Gastrocnemius medialis (tissue), 4 donors: Measurements from ENCODE around the gene MAD2L1BP.

ENCODE experiments used
- POLR2A ChIP-seq, 2 donors: fragments of 450-650 bp; IDR thresholded peaks; one replicate each; pipeline ENCODE4 v1.6.1; 2017; ENCODE audit warnings: antibody characterized with exemption in 2 of 2, mild to moderate bottlenecking in 2 of 2, moderate library complexity in 2 of 2
- TF ChIP-seq, protein P1 (sequence below), 5 experiments: fragments of 450-650 bp in 3 of 5; fragments of 200-600 bp in 2 of 5; sonication (generic) in 2 of 5; IDR thresholded peaks in 4 of 5; conservative IDR thresholded peaks in 1 of 5; 1 replicate in 4 of 5; 2 replicates in 1 of 5; pipeline ENCODE4 v1.5.1; 2016 to 2019; ENCODE audit warnings: antibody characterized with exemption in 5 of 5, mild to moderate bottlenecking in 3 of 5, moderate library complexity in 3 of 5

DNA sequence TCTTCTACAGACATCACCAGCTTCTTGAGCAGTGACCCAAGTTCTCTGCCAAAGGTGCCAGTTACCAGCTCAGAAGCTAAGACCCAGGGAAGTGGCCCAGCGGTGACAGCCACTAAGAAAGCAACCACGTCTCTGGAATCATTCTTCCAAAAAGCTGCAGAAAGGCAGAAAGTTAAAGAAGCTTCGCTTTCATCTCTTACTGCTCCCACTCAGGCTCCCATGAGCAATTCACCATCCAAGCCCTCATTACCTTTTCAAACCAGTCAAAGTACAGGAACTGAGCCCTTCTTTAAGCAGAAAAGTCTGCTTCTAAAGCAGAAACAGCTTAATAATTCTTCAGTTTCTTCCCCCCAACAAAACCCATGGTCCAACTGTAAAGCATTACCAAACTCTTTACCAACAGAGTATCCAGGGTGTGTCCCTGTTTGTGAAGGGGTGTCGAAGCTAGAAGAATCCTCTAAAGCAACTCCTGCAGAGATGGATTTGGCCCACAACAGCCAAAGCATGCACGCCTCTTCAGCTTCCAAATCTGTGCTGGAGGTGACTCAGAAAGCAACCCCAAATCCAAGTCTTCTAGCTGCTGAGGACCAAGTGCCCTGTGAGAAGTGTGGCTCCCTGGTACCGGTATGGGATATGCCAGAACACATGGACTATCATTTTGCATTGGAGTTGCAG lies 21.8 kb upstream of the MAD2L1BP start:
- TF ChIP-seq, protein P1, sequence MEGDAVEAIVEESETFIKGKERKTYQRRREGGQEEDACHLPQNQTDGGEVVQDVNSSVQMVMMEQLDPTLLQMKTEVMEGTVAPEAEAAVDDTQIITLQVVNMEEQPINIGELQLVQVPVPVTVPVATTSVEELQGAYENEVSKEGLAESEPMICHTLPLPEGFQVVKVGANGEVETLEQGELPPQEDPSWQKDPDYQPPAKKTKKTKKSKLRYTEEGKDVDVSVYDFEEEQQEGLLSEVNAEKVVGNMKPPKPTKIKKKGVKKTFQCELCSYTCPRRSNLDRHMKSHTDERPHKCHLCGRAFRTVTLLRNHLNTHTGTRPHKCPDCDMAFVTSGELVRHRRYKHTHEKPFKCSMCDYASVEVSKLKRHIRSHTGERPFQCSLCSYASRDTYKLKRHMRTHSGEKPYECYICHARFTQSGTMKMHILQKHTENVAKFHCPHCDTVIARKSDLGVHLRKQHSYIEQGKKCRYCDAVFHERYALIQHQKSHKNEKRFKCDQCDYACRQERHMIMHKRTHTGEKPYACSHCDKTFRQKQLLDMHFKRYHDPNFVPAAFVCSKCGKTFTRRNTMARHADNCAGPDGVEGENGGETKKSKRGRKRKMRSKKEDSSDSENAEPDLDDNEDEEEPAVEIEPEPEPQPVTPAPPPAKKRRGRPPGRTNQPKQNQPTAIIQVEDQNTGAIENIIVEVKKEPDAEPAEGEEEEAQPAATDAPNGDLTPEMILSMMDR (IDR thresholded peaks at IDR 0.05 in 4 of 5, conservative IDR thresholded peaks at IDR 0.05 in 1 of 5): no peak
- TF ChIP-seq POLR2A (IDR thresholded peaks at IDR 0.05): no peak
